ENCODE measurements around the gene HM13. TPM values are rescaled to one million over a fixed set of nuclear protein-coding genes. Genes with fewer than 3 reads are reported as not detected.

Gene HM13
- total and polyA plus RNA-seq, 4 donors, result 57.6 to 210 (median 99.1) TPM

Small RNA genes lying within 50 kb of the gene (small RNA-seq; reads per million reads assigned to genes)
- not detected for gene MIR3193

Other genes starting within 250 kb of the HM13 start
- not detected for gene DEFB116, start 205.9 kb upstream of the HM13 start, total RNA-seq
- gene DEFB116, start 205.9 kb upstream of the HM13 start, polyA plus RNA-seq, result not detected
- gene DEFB118, start 145.8 kb upstream of the HM13 start, total RNA-seq, result not detected
- not detected for gene DEFB118, start 145.8 kb upstream of the HM13 start, polyA plus RNA-seq
- gene DEFB119, start 123.9 kb upstream of the HM13 start, total RNA-seq, result not detected
- gene DEFB119, start 123.9 kb upstream of the HM13 start, polyA plus RNA-seq, result not detected
- gene DEFB121, start 108.2 kb upstream of the HM13 start, total RNA-seq, result not detected
- not detected for gene DEFB121, start 108.2 kb upstream of the HM13 start, polyA plus RNA-seq
- not detected for gene DEFB123, start 73.8 kb upstream of the HM13 start, total RNA-seq
- not detected for gene DEFB123, start 73.8 kb upstream of the HM13 start, polyA plus RNA-seq
- not detected for gene DEFB124, start 39.3 kb upstream of the HM13 start, total RNA-seq
- not detected for gene DEFB124, start 39.3 kb upstream of the HM13 start, polyA plus RNA-seq
- under 1 TPM; 0.17 to 0.19 TPM for gene REM1, start 39.2 kb upstream of the HM13 start, total RNA-seq
- gene REM1, start 39.2 kb upstream of the HM13 start, polyA plus RNA-seq, result under 1 TPM; 0.24 to 0.46 TPM
- 100 to 1,000 TPM in 1 of 2 donors, 10 to 100 TPM in 1; 46.4 to 117 TPM for gene ID1, start 90.8 kb downstream of the HM13 start, total RNA-seq
- 10 to 100 TPM; 33.9 to 96.1 TPM for gene ID1, start 90.8 kb downstream of the HM13 start, polyA plus RNA-seq
- under 1 TPM in 1 of 2 donors, not detected in 1; 0.59 TPM for gene COX4I2, start 123.5 kb downstream of the HM13 start, total RNA-seq
- gene COX4I2, start 123.5 kb downstream of the HM13 start, polyA plus RNA-seq, result under 1 TPM; 0.35 to 0.81 TPM
- 100 to 1,000 TPM in 1 of 2 donors, 10 to 100 TPM in 1; 48.4 to 124 TPM for gene BCL2L1, start 208.4 kb downstream of the HM13 start, total RNA-seq
- 10 to 100 TPM; 29.7 to 43.7 TPM for gene BCL2L1, start 208.4 kb downstream of the HM13 start, polyA plus RNA-seq
- gene TPX2, start 224.8 kb downstream of the HM13 start, total RNA-seq, result 10 to 100 TPM in 1 of 2 donors, 1 to 10 TPM in 1; 1.3 to 40.8 TPM
- 1 to 10 TPM; 1.1 to 3.6 TPM for gene TPX2, start 224.8 kb downstream of the HM13 start, polyA plus RNA-seq

Data from liver (tissue), 5 donors.